ENCODE measurements around the gene GPATCH2L. TPM values are rescaled to one million over a fixed set of nuclear protein-coding genes. Genes with fewer than 3 reads are reported as not detected.

The GPATCH2L gene
- total and polyA plus RNA-seq, 7 donors = 6.2 to 42.6 (median 29.9) TPM

- Histone ChIP-seq H3K4me3 (no peak overlapping the region), H3K36me3 (ENCODE audit: insufficient read depth in 1 of 2, low read depth in 1 of 2) (no peaks in the 10 kb centered on the region), H3K9me3 (no peaks in the 10 kb centered on the region), H3K27me3 (ENCODE audit: insufficient read depth in 3 of 3, low read length in 2 of 3) (peaks cover 0 to 3% (median 0%) of the 10 kb centered on the region in 3 donors), H3K27ac (no peak overlapping the region), H3K4me1 (no peaks in the 10 kb centered on the region)
- WGBS, 3 donors = 67 to 74% (median 68%) methylated on average over 22 of the region's 22 CpGs
- ATAC-seq (no peak), DNase-seq (no peak)
- TF ChIP-seq CTCF (IDR thresholded peaks at IDR 0.05) = no peak
- intact Hi-C loops (cut with DNase I) = no loop called here
Observed at GRCh38 chr14:76112889-76113624, 38.7 kb upstream of the GPATCH2L start.

- 59 to 66% (median 63%) methylated on average over 8 of the region's 8 CpGs for WGBS, 3 donors
- ATAC-seq = no peak
- Histone ChIP-seq H3K36me3 (ENCODE audit: insufficient read depth in 1 of 2, low read depth in 1 of 2) (no peaks in the 10 kb centered on the region), H3K27me3 (ENCODE audit: insufficient read depth in 3 of 3, low read length in 2 of 3) (peaks cover 0 to 3% (median 0%) of the 10 kb centered on the region in 3 donors), H3K27ac (no peak overlapping the region), H3K4me1 (no peaks in the 10 kb centered on the region), H3K9me3 (no peaks in the 10 kb centered on the region), H3K4me3 (no peak overlapping the region)
- intact Hi-C loops (cut with DNase I) = no loop called here
- DNase-seq = no peak
- TF ChIP-seq CTCF (IDR thresholded peaks at IDR 0.05) = no peak
Observed at GRCh38 chr14:76113691-76114090, 38.0 kb upstream of the GPATCH2L start.

GRCh38 chr14:76115010-76115422 is 36.7 kb upstream of the GPATCH2L start:
- H3K4me3 ChIP-seq = no peak overlapping the region
- H3K36me3 ChIP-seq (ENCODE audit: insufficient read depth in 1 of 2, low read depth in 1 of 2) = no peaks in the 10 kb centered on the region

GRCh38 chr14:76117789-76118484 is 33.8 kb upstream of the GPATCH2L start:
- WGBS, 3 donors = 40 to 45% (median 44%) methylated on average over 16 of the region's 16 CpGs
- no peak for TF ChIP-seq CTCF (IDR thresholded peaks at IDR 0.05)
- no peaks in the 10 kb centered on the region for H3K9me3 ChIP-seq

More at GRCh38 chr14:76115010-76115422, 36.7 kb upstream of the GPATCH2L start:
- no peak for TF ChIP-seq CTCF (IDR thresholded peaks at IDR 0.05)
- WGBS, 3 donors = 76 to 87% (median 81%) methylated on average over 2 of the region's 2 CpGs
- Histone ChIP-seq H3K9me3 (no peaks in the 10 kb centered on the region), H3K27me3 (ENCODE audit: insufficient read depth in 3 of 3, low read length in 2 of 3) (peaks cover 0 to 3% (median 0%) of the 10 kb centered on the region in 3 donors), H3K27ac (no peak overlapping the region), H3K4me1 (no peaks in the 10 kb centered on the region)
- no peak for DNase-seq
- no peak for ATAC-seq
- intact Hi-C loops (cut with DNase I) = no loop called here

More at GRCh38 chr14:76117789-76118484, 33.8 kb upstream of the GPATCH2L start:
- Histone ChIP-seq H3K27ac (no peak overlapping the region), H3K4me3 (no peak overlapping the region), H3K36me3 (ENCODE audit: insufficient read depth in 1 of 2, low read depth in 1 of 2) (no peaks in the 10 kb centered on the region), H3K27me3 (ENCODE audit: insufficient read depth in 3 of 3, low read length in 2 of 3) (peaks cover 0 to 3% (median 0%) of the 10 kb centered on the region in 3 donors), H3K4me1 (no peaks in the 10 kb centered on the region)
- ATAC-seq (no peak), DNase-seq (no peak)
- intact Hi-C loops (cut with DNase I) = no loop called here

Measured in psoas muscle (tissue), 8 donors.